Stimulated activated memory B cell treated with anti-CD40 and anti-IgM and Interleukin-4, amounts not matched to agents 10 μg/mL and 1 μg/mL and 100 μg/mL, for 72 hours (primary cell): ENCODE data around the gene GDPD3.

Experiments used
- ATAC-seq: fragments of 150-1000 bp; cut with Tn5 transposase; 2 replicates; pipeline ENCODE4 v1.10.0; 2021
- H3K27ac Mint-ChIP-seq: one replicate; pipeline ENCODE4 v1.8.0; 2022; ENCODE audit warnings: mild to moderate bottlenecking, mixed read lengths
- H3K27me3 Mint-ChIP-seq: one replicate; pipeline ENCODE4 v1.8.0; 2022; ENCODE audit warnings: mixed read lengths
- H3K36me3 Mint-ChIP-seq: one replicate; pipeline ENCODE4 v1.8.0; 2022; ENCODE audit warnings: mixed read lengths
- H3K4me1 Mint-ChIP-seq: one replicate; pipeline ENCODE4 v1.8.0; 2022; ENCODE audit warnings: mixed read lengths
- H3K4me3 Mint-ChIP-seq: one replicate; pipeline ENCODE4 v1.8.0; 2022; ENCODE audit warnings: mild to moderate bottlenecking, moderate library complexity, mixed read lengths
- H3K9me3 Mint-ChIP-seq: one replicate; pipeline ENCODE4 v1.8.0; 2022; ENCODE audit warnings: mixed read lengths

The GDPD3 gene

DNA sequence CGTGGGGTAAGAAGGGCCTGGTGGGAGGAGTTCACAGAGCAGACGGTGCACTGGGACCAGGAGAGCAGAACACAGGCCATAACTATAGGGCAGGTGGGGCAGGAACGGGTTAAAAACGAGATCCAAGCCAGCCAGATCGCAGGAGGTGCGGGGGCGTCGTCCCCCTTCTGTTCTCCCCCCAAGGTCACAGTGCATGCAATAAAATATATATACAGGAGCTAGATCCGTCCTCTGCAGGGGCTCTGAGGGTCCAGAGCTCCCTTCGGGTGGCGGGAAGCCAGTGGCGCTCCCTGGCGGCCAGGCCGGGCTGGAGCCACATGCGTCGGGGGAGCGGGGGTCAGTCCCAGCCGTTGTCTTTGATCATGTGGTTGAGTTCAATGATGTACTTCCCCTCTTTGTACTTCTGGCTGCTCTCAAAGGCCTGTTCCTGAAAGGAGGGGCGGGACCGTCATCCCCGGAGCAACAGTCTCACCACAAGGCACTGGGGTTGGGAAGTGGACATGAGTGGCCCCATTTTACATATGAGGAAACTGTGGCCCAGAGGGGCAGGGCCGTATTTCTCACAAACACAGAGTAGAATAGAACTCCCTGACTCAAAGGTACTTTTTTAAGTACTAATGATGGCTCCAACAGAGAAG is 20.8 kb downstream of the GDPD3 start:
- Mint-ChIP-seq H3K27ac (peak overlapping the region; percentile 98), H3K4me3 (peak overlapping the region; percentile 80), H3K4me1 (peaks cover 52% of the 10 kb centered on the region), H3K36me3 (peaks cover 29% of the 10 kb centered on the region), H3K27me3 (no peaks in the 10 kb centered on the region), H3K9me3 (peaks cover 7% of the 10 kb centered on the region)
- ATAC-seq = peak; percentile 83

DNA sequence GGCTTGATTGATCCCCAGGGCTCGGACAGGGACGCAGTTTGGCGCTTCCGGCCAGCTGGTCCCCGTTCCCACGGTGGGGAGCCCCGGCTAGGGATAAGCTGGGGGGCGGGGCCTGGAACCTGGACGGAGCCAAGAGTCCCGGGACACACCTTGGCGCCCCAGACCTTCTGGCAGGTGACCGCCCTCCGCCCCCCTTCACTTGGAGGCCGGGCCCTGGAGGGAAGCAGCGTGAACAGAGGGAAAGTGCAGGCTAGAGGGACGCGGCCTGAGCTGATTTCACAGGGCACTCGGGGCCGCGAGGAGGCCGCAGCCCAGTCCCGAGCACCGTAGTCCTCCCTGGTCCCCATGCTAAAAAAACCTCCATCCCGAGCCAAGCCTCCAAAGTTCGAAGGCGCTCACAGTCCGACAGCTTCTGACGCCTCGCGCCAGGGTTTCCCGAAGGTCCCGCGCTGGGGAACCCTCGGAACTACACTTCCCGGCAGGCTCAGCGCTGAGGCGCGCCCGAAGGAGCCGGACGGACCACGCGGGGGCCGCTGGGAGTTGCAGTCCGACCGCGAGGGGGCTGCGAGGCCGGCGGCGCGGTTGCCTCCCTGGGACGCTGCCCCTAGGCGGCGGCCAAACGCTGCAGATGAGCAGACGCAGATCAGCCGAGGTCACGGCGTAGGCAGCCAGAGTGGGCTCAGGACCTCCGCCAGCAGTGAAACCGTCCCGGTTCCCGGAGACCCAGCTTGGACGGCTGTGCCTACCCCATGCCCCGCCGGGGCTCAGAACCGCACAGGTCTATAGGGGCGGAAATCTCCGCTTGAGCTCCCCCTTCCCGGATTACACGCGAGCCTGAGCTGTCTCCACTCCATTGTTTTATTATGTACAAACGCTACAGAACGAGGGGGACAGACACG is 21.6 kb downstream of the GDPD3 start, which contains the start of gene TBX6:
TBX6 (minus strand) TSS at position 451 of the 899 bp plus-strand sequence. CDS start 731 bp downstream, outside the sequence.
- Mint-ChIP-seq H3K36me3 (peaks cover 29% of the 10 kb centered on the region), H3K27ac (peak within 1 kb of the TSS; percentile 98), H3K9me3 (peaks cover 3% of the 10 kb centered on the region), H3K4me3 (peak within 1 kb of the TSS; percentile 80), H3K4me1 (peaks cover 59% of the 10 kb centered on the region), H3K27me3 (no peaks in the 10 kb centered on the region)
- peak; percentile 89 for ATAC-seq

GRCh38 chr16:30090610-30091331 is 22.6 kb downstream of the GDPD3 start:
- Mint-ChIP-seq H3K27me3 (no peaks in the 10 kb centered on the region), H3K27ac (peak overlapping the region; percentile 98), H3K9me3 (no peaks in the 10 kb centered on the region), H3K36me3 (peaks cover 31% of the 10 kb centered on the region), H3K4me1 (peaks cover 66% of the 10 kb centered on the region), H3K4me3 (no peak overlapping the region)
- no peak for ATAC-seq

- Mint-ChIP-seq H3K4me1 (peaks cover 50% of the 10 kb centered on the region), H3K4me3 (no peak overlapping the region), H3K27ac (peak overlapping the region; percentile 20), H3K36me3 (peaks cover 15% of the 10 kb centered on the region), H3K9me3 (no peaks in the 10 kb centered on the region), H3K27me3 (no peaks in the 10 kb centered on the region)
- ATAC-seq = no peak
Measured at GRCh38 chr16:30088832-30089624, 24.3 kb downstream of the GDPD3 start.

DNA sequence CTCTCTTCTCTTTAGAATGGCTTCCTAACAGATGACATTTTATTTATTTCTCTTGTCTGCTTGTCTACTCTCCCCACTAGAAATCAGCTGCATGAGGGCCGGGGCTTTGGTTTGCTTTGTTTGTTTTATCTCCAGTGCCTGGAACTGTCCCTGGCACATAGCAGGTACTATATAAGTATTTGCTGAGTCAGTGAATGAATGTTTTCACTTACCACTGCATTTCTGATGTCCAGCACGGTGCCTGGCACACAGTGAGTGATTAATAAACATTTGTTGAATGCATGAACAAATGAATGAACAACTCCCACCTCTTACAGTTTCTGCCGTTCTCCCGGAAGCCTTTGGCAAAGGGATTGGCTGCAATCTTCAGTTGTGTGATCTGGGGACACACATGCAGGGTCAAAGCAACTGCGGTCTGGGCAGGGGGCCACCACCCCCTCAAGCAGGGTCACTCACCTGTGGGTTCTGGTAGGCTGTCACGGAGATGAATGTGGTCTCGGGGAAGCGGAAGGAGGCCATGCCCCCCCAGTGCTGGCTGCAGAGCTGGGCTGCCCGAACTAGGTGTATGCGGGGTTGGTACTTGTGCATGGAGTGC is 25.0 kb downstream of the GDPD3 start:
- H3K9me3 Mint-ChIP-seq = no peaks in the 10 kb centered on the region
- no peaks in the 10 kb centered on the region for H3K27me3 Mint-ChIP-seq
- peak overlapping the region; percentile 20 for H3K27ac Mint-ChIP-seq
- no peak for ATAC-seq
- H3K4me3 Mint-ChIP-seq = no peak overlapping the region
- H3K4me1 Mint-ChIP-seq = peaks cover 45% of the 10 kb centered on the region
- peaks cover 12% of the 10 kb centered on the region for H3K36me3 Mint-ChIP-seq

- peak overlapping the region; percentile 61 for H3K27ac Mint-ChIP-seq
- peaks cover 39% of the 10 kb centered on the region for H3K4me1 Mint-ChIP-seq
- no peaks in the 10 kb centered on the region for H3K9me3 Mint-ChIP-seq
- H3K27me3 Mint-ChIP-seq = no peaks in the 10 kb centered on the region
- H3K36me3 Mint-ChIP-seq = peaks cover 22% of the 10 kb centered on the region
- ATAC-seq = no peak
- no peak overlapping the region for H3K4me3 Mint-ChIP-seq
Measured at GRCh38 chr16:30087181-30087898, 26.0 kb downstream of the GDPD3 start.

GRCh38 chr16:30086291-30087140 is 26.8 kb downstream of the GDPD3 start:
- Mint-ChIP-seq H3K27me3 (no peaks in the 10 kb centered on the region), H3K36me3 (peaks cover 30% of the 10 kb centered on the region), H3K9me3 (no peaks in the 10 kb centered on the region), H3K4me1 (peaks cover 37% of the 10 kb centered on the region), H3K27ac (peak overlapping the region; percentile 61), H3K4me3 (no peak overlapping the region)
- ATAC-seq = peak; percentile 40

- H3K4me1 Mint-ChIP-seq = peaks cover 33% of the 10 kb centered on the region
- no peak overlapping the region for H3K4me3 Mint-ChIP-seq
- H3K36me3 Mint-ChIP-seq = peaks cover 30% of the 10 kb centered on the region
- H3K9me3 Mint-ChIP-seq = no peaks in the 10 kb centered on the region
- H3K27ac Mint-ChIP-seq = peak overlapping the region; percentile 61
- ATAC-seq = no peak
- no peaks in the 10 kb centered on the region for H3K27me3 Mint-ChIP-seq
Measured at GRCh38 chr16:30085820-30086219, 27.5 kb downstream of the GDPD3 start.

GRCh38 chr16:30085247-30085646 is 28.1 kb downstream of the GDPD3 start:
- Mint-ChIP-seq H3K27me3 (no peaks in the 10 kb centered on the region), H3K36me3 (peaks cover 30% of the 10 kb centered on the region), H3K4me3 (no peak overlapping the region), H3K4me1 (peaks cover 29% of the 10 kb centered on the region), H3K27ac (no peak overlapping the region), H3K9me3 (no peaks in the 10 kb centered on the region)
- no peak for ATAC-seq

- peaks cover 30% of the 10 kb centered on the region for H3K36me3 Mint-ChIP-seq
- H3K9me3 Mint-ChIP-seq = no peaks in the 10 kb centered on the region
- no peak for ATAC-seq
- H3K27me3 Mint-ChIP-seq = no peaks in the 10 kb centered on the region
- H3K27ac Mint-ChIP-seq = no peak overlapping the region
- H3K4me3 Mint-ChIP-seq = no peak overlapping the region
- H3K4me1 Mint-ChIP-seq = peaks cover 25% of the 10 kb centered on the region
Measured at GRCh38 chr16:30084816-30085159, 28.5 kb downstream of the GDPD3 start.

- Mint-ChIP-seq H3K4me1 (peaks cover 25% of the 10 kb centered on the region), H3K36me3 (peaks cover 30% of the 10 kb centered on the region), H3K4me3 (no peak overlapping the region), H3K9me3 (no peaks in the 10 kb centered on the region), H3K27ac (peak overlapping the region; percentile 11), H3K27me3 (no peaks in the 10 kb centered on the region)
- ATAC-seq = no peak
Measured at GRCh38 chr16:30084096-30084815, 29.1 kb downstream of the GDPD3 start.

GRCh38 chr16:30083216-30084055 is 29.9 kb downstream of the GDPD3 start:
- H3K27me3 Mint-ChIP-seq = no peaks in the 10 kb centered on the region
- H3K4me3 Mint-ChIP-seq = no peak overlapping the region
- peaks cover 34% of the 10 kb centered on the region for H3K36me3 Mint-ChIP-seq
- peaks cover 26% of the 10 kb centered on the region for H3K4me1 Mint-ChIP-seq
- no peaks in the 10 kb centered on the region for H3K9me3 Mint-ChIP-seq
- ATAC-seq = no peak
- H3K27ac Mint-ChIP-seq = peak overlapping the region; percentile 11
